Heart right ventricle (tissue), 16 donors: Measurements from ENCODE around the gene VPS26B. TPM values are rescaled to one million over a fixed set of nuclear protein-coding genes. Genes with fewer than 3 reads are reported as not detected.
"Not testable (repeated sequence)": the region's sequence is repeated elsewhere in the genome, so short reads cannot be mapped to it uniquely, and the experiment has no call there.

Source experiments
- ATAC-seq, 8 donors: fragments of 200-7000 bp; cut with Tn5 transposase; one replicate each; pipeline ENCODE4 v1.9.1; 2020; ENCODE audit warnings: mild to moderate bottlenecking in 8 of 8, moderate library complexity in 8 of 8, moderate number of reproducible peaks in 1 of 8
- DNase-seq, 2 donors: peaks; one replicate each; pipeline ENCODE4 v3.0.0-alpha.2; 2020
- H3K27ac ChIP-seq, 10 donors: fragments of 200-600 bp; sonication (generic) in 2 of 10; one replicate each; pipeline versions ENCODE4 v1.5.0 to v1.8.0; 2020 to 2022; ENCODE audit warnings: mild to moderate bottlenecking in 3 of 10
- H3K27me3 ChIP-seq, 7 donors: fragments of 200-600 bp; one replicate each; pipeline ENCODE4 v1.8.0; 2021 to 2022; ENCODE audit warnings: mild to moderate bottlenecking in 2 of 7
- H3K36me3 ChIP-seq, 9 donors: fragments of 200-600 bp; sonication (generic) in 1 of 9; one replicate each; pipeline versions ENCODE4 v1.5.0 to v1.8.0; 2020 to 2022; ENCODE audit warnings: mild to moderate bottlenecking in 2 of 9
- H3K4me1 ChIP-seq, 9 donors: fragments of 200-600 bp; sonication (generic) in 1 of 9; one replicate each; pipeline versions ENCODE4 v1.5.0 to v1.8.0; 2020 to 2022; ENCODE audit warnings: mild to moderate bottlenecking in 4 of 9
- H3K4me3 ChIP-seq, 10 donors: fragments of 200-600 bp; sonication (generic) in 2 of 10; one replicate each; pipeline versions ENCODE4 v1.5.0 to v1.8.0; 2020 to 2022; ENCODE audit warnings: mild to moderate bottlenecking in 7 of 10, moderate library complexity in 2 of 10
- H3K9me3 ChIP-seq, 11 donors: fragments of 200-600 bp in 10 of 11; sonication (generic) in 2 of 11; one replicate each; pipeline versions ENCODE4 v1.5.0 to v1.8.0; 2013 to 2022; ENCODE audit warnings: mild to moderate bottlenecking in 2 of 11, control low read depth in 1 of 11, moderate library complexity in 1 of 11
- CTCF ChIP-seq, 9 donors: fragments of 200-600 bp; sonication (generic) in 2 of 9; IDR thresholded peaks; one replicate each; pipeline versions ENCODE4 v1.5.0 to v1.8.0; 2021 to 2022; ENCODE audit warnings: antibody characterized with exemption in 9 of 9, mild to moderate bottlenecking in 5 of 9, moderate library complexity in 1 of 9
- WGBS, 2 donors: extraction: QIAGEN DNeasy Blood & Tissue Kit; methylation state at CpG; one replicate each; pipeline ENCODE4 v1.1.7; 2013; ENCODE audit warnings: inconsistent platforms in 1 of 2; 5-methylcytosine and 5-hydroxymethylcytosine counted together
- intact Hi-C, 10 donors: fragments of 100-400 bp; cut with DNase I; formaldehyde crosslinking; loops; one replicate each; pipeline versions ENCODE4 v1.11.1 to v1.14.2; 2022
- polyA plus RNA-seq, 2 donors: library from polyadenylated mRNA; stranded (reverse); fragments of 200-250 nt; gene quantifications; one replicate each; pipeline ENCODE4 v1.2.3, GENCODE V29; 2013
- total RNA-seq, 10 donors: library from RNA; stranded (reverse); fragmentation: NEBNext Ultra II Directional in 3 of 10; extraction: Animal tissue kit (Norgen Biotek cat#: 25700) in 3 of 10; gene quantifications; one replicate each; pipeline versions ENCODE4 v1.2.1 to v1.2.4, GENCODE V29; 2021 to 2023
- donor health status: Arrhythmogenic right ventricular cardiomyopathy.
- donor health status: ischemic (EF 13 %, LVEDD 7.1; RV severe dilation, severe dysfunction).
- donor health status: healthy with polysubstance abuse.
- donor health status: DM: no; HTN: yes; CAD: no.
- donor health status: DM: no; HTN: no; CAD: no.
- donor health status: ischemic (EF 25% LVEDD 6.9; RV normal size, moderate dysfunction).
- donor health status: ischemic (EF 25% LVEDD 5.7; RV mildly dilated, moderate dysfunction).
- donor health status: healthy.
- donor health status: DM: yes; HTN: yes; CAD: no.
- donor health status: Ischemic cardiomyopathy.
- donor health status: ischemic (EF 35%, LVEDD 5.7; RV mildly dilated, moderate dysfunction).
- donor health status: nonischemic (EF 11% LVEDD 7.7; RV severe dilation, severe dysfunction).
- donor health status: DM: yes; HTN: yes; CAD: no.
- donor health status: PGD.
- donor health status: ischemic (EF 29% LVEDD 5.4; RV normal size, mild dysfunction).
- donor health status: nonischemic (EF 23%, LVEDD 6.1; RV moderate dilation, normal function).

The VPS26B gene
- total and polyA plus RNA-seq, 12 donors = 19.9 to 49.6 (median 34.5) TPM

- WGBS, 2 donors = 71 to 80% methylated on average over 22 of the region's 22 CpGs
These were observed 57.9 kb downstream of the VPS26B start for GRCh38 chr11:134282121-134283045.

GRCh38 chr11:134283461-134284230 is 59.2 kb downstream of the VPS26B start:
- 87 to 88% methylated on average over 16 of the region's 16 CpGs for WGBS, 2 donors
- Histone ChIP-seq H3K27me3 (peaks cover 0 to 33% (median 20%) of the 10 kb centered on the region in 7 donors), H3K4me3 (no peak overlapping the region), H3K36me3 (no peaks in the 10 kb centered on the region), H3K27ac (no peak overlapping the region), H3K9me3 (no peaks in the 10 kb centered on the region), H3K4me1 (peaks cover 0 to 3% (median 0%) of the 10 kb centered on the region in 9 donors)
- no peak for ATAC-seq
- TF ChIP-seq CTCF (IDR thresholded peaks at IDR 0.05) = no peak
- intact Hi-C loops = no loop called here
- no peak for DNase-seq

More at GRCh38 chr11:134282121-134283045, 57.9 kb downstream of the VPS26B start:
- no peak for TF ChIP-seq CTCF (IDR thresholded peaks at IDR 0.05)
- peak in 2 of 8 donors; percentile 75 to 92 for ATAC-seq
- intact Hi-C loops = no loop called here
- Histone ChIP-seq H3K4me1 (peaks cover 0 to 3% (median 0%) of the 10 kb centered on the region in 9 donors), H3K9me3 (peaks cover 0 to 6% (median 0%) of the 10 kb centered on the region in 11 donors), H3K4me3 (no peak overlapping the region), H3K27ac (no peak overlapping the region), H3K27me3 (peaks cover 3 to 42% (median 32%) of the 10 kb centered on the region in 7 donors), H3K36me3 (no peaks in the 10 kb centered on the region)
- DNase-seq = no peak

GRCh38 chr11:134284349-134284748 is 59.9 kb downstream of the VPS26B start:
- H3K4me3 ChIP-seq, intact Hi-C loops, ATAC-seq, H3K9me3 ChIP-seq, H3K36me3 ChIP-seq, DNase-seq, H3K4me1 ChIP-seq, H3K27ac ChIP-seq: not testable (repeated sequence)
- H3K27me3 ChIP-seq = peaks cover 0 to 30% (median 15%) of the 10 kb centered on the region in 7 donors
- 86 to 87% methylated on average over 5 of the region's 5 CpGs for WGBS, 2 donors

- ATAC-seq (no peak), DNase-seq (no peak)
- H3K27ac ChIP-seq = no peak overlapping the region
- H3K4me1 ChIP-seq = peaks cover 0 to 1% (median 0%) of the 10 kb centered on the region in 9 donors
- TF ChIP-seq CTCF (IDR thresholded peaks at IDR 0.05) = no peak
- H3K4me3 ChIP-seq = no peak overlapping the region
- WGBS, 2 donors = 90 to 94% methylated on average over 12 of the region's 12 CpGs
- peaks cover 0 to 8% (median 0%) of the 10 kb centered on the region in 7 donors for H3K27me3 ChIP-seq
- H3K9me3 ChIP-seq = no peaks in the 10 kb centered on the region
- H3K36me3 ChIP-seq = no peaks in the 10 kb centered on the region
- intact Hi-C loops = no loop called here
These were observed 63.1 kb downstream of the VPS26B start for GRCh38 chr11:134287561-134287960.
